OCI-LY1 (cell line): ENCODE measurements around the gene RELB.

Source experiments
- EZH2 ChIP-seq: fragments of 200-600 bp; sonication (generic), shearing (Covaris generic); IDR thresholded peaks from 2 replicates; pipeline ENCODE4 v1.8.0; 2017; ENCODE audit warnings: borderline replicate concordance, mixed run types, mild to moderate bottlenecking, antibody characterized with exemption, low read length, moderate library complexity, mixed read lengths
- TF ChIP-seq, protein P1 (sequence below): fragments of 200-600 bp; sonication (generic), shearing (Covaris generic); IDR thresholded peaks from 2 replicates; pipeline ENCODE4 v1.5.1; 2017; ENCODE audit warnings: mild to moderate bottlenecking, antibody characterized with exemption, low read length, moderate library complexity, mixed read lengths

DNA sequence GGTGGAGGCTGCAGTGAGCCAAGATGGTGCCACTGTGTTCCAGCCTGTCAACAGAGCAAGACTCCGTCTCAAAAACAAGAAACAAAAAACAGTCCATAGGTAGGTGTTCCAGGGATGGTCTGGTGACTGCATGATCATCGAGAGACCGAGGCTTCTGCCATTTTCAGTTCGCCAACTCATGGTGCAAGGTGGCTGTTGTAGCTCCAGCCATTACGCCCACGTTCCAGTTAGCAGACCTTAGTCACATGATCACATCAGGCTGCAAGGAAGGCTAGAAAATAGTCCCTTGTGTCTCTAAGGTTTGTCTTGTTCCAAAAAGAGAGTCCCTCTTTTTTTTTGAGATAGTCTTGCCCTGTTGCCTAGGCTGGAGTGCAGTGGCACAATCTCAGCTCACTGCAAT is 34.5 kb downstream of the RELB start:
- TF ChIP-seq, protein P1, sequence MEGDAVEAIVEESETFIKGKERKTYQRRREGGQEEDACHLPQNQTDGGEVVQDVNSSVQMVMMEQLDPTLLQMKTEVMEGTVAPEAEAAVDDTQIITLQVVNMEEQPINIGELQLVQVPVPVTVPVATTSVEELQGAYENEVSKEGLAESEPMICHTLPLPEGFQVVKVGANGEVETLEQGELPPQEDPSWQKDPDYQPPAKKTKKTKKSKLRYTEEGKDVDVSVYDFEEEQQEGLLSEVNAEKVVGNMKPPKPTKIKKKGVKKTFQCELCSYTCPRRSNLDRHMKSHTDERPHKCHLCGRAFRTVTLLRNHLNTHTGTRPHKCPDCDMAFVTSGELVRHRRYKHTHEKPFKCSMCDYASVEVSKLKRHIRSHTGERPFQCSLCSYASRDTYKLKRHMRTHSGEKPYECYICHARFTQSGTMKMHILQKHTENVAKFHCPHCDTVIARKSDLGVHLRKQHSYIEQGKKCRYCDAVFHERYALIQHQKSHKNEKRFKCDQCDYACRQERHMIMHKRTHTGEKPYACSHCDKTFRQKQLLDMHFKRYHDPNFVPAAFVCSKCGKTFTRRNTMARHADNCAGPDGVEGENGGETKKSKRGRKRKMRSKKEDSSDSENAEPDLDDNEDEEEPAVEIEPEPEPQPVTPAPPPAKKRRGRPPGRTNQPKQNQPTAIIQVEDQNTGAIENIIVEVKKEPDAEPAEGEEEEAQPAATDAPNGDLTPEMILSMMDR = no peak
- TF ChIP-seq EZH2 = no peak
